Measurements from ENCODE around the gene BEND3. TPM values are rescaled to one million over a fixed set of nuclear protein-coding genes. Genes with fewer than 3 reads are reported as not detected.

Gene BEND3
- total and polyA plus RNA-seq, 10 of the 15 experiments (the other 5 are each of a cell fraction or from before 2014, with no cell fraction given), result 1.1 to 9.0 (median 3.6) TPM

DNA sequence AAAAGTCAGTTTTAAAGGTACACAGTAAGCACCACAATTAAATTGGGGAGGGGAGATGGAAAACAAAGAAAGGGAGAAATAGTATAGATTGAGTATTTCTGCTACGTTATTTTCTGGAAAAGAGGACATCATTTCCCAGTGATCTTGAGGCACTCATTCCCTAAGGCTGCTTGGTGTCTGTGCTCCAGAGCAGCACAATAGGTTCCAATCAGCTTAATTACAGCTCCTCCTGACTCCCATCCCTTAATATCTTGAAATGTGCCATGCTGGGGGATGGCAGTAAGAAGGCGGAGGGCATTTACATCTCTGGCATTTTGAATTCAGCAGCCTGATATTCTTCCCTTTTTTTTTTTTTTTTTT lies 39.5 kb upstream of the BEND3 start:
- Histone ChIP-seq H3K4me2 (ENCODE audit: control insufficient read depth, insufficient read depth) (no peak overlapping the region), H4K20me1 (ENCODE audit: control insufficient read depth, insufficient read depth) (no peaks in the 10 kb centered on the region), H3K79me2 (ENCODE audit: control insufficient read depth, insufficient read depth, low read length) (no peaks in the 10 kb centered on the region), H3K9ac (ENCODE audit: control insufficient read depth, insufficient read depth, low read length) (no peak overlapping the region), H3K27ac (ENCODE audit: control insufficient read depth, insufficient read depth) (no peak overlapping the region), H3K36me3 (ENCODE audit: control insufficient read depth in 2 of 2, insufficient read depth in 2 of 2, low read length in 1 of 2) (no peaks in the 10 kb centered on the region), H3K27me3 (replicated peaks in 1 of 2; ENCODE audit: control insufficient read depth in 2 of 2, insufficient read depth in 2 of 2, low read length in 1 of 2) (no peaks in the 10 kb centered on the region), H3K4me3 (no peak overlapping the region), H3K9me3 (replicated peaks; ENCODE audit: control insufficient read depth, insufficient read depth, low read length) (no peaks in the 10 kb centered on the region), H2AFZ (ENCODE audit: control insufficient read depth, low read depth, low read length) (no peak overlapping the region), H3K4me1 (ENCODE audit: control insufficient read depth, insufficient read depth, low read length) (0 out of 2 replicates have a peak, but pooled peaks cover 8% of the 10 kb centered on the region)
- ChIA-PET RAD21 (ENCODE audit: unreplicated experiment) (no interaction called here), POLR2A (no interaction called here), SMC1A (ENCODE audit: uncharacterized antibody, unreplicated experiment) (no interaction called here), CTCF (interaction anchor here (0.6 kb wide), 1 partner anchor 187 kb away, joined by 4 read pairs; no protein-coding TSS in a partner anchor)
- ATAC-seq (no peak), DNase-seq (ENCODE audit: low read depth, low spot score) (no peak), FAIRE-seq (no peak)
- in situ Hi-C loops (cut with MboI) (no loop called here), intact Hi-C loops (cut with micrococcal nuclease; ENCODE audit: unreplicated experiment) (no loop called here)
- WGBS (ENCODE audit: insufficient coverage, insufficient replicate concordance, low lambda C conversion rate, missing lambda C conversion rate), result 100% methylated on average over 2 of the region's 2 CpGs
- TF ChIP-seq CBX3 (IDR thresholded peaks at IDR 0.05; ENCODE audit: borderline replicate concordance, low read depth) (no peak), LARP7 (IDR thresholded peaks at IDR 0.05) (no peak), CHD4 (IDR thresholded peaks at IDR 0.05) (no peak), MYB (IDR thresholded peaks at IDR 0.05; ENCODE audit: borderline replicate concordance, low read depth, low read length) (no peak), SMC3 (IDR thresholded peaks at IDR 0.05; ENCODE audit: borderline replicate concordance, low read length) (no peak), ZNF207 (IDR thresholded peaks at IDR 0.05; ENCODE audit: borderline replicate concordance) (no peak)
- BruUV-seq (replicated peaks), result no TSS peak

DNA sequence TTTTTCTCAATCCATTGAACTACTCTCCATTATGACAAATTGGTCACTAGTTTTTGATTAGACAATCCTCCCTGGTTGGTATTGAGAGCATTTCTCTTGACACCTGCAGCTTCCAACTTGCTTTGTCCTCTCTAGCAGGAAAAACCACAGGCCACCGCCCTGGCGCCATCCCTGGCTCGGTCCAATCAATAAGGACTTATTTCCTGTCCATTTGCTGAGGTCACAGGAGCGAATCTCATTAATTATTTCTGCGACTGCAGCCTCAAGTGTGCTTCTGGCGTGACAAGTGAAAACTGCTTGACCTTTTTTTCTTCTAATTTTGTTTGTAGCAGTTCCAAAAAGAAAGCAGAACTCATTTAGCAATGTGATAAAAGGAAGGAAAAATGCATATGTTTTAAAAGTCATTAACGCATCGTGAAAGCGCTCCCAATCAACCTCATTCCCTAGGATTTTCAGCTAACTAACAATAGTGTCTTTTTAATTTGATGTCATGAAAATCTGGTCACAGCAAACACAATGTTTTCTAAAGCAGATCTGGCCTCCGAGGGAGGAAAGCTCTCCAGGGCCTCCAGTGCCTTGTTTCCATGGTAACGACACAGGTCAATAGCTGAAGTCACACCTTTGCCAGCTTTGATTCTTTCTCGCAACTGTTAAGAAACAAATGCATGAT lies 39.0 kb upstream of the BEND3 start:
- no peak for ATAC-seq
- Histone ChIP-seq H3K27ac (ENCODE audit: control insufficient read depth, insufficient read depth) (no peak overlapping the region), H3K4me2 (ENCODE audit: control insufficient read depth, insufficient read depth) (no peak overlapping the region), H3K9me3 (replicated peaks; ENCODE audit: control insufficient read depth, insufficient read depth, low read length) (no peaks in the 10 kb centered on the region), H2AFZ (ENCODE audit: control insufficient read depth, low read depth, low read length) (no peak overlapping the region), H3K9ac (ENCODE audit: control insufficient read depth, insufficient read depth, low read length) (no peak overlapping the region), H4K20me1 (ENCODE audit: control insufficient read depth, insufficient read depth) (no peaks in the 10 kb centered on the region), H3K4me1 (ENCODE audit: control insufficient read depth, insufficient read depth, low read length) (0 out of 2 replicates have a peak, but pooled peaks cover 8% of the 10 kb centered on the region), H3K79me2 (ENCODE audit: control insufficient read depth, insufficient read depth, low read length) (no peaks in the 10 kb centered on the region), H3K4me3 (no peak overlapping the region), H3K36me3 (ENCODE audit: control insufficient read depth in 2 of 2, insufficient read depth in 2 of 2, low read length in 1 of 2) (no peaks in the 10 kb centered on the region), H3K27me3 (replicated peaks in 1 of 2; ENCODE audit: control insufficient read depth in 2 of 2, insufficient read depth in 2 of 2, low read length in 1 of 2) (no peaks in the 10 kb centered on the region)
- RAD21 ChIA-PET (ENCODE audit: unreplicated experiment), result no interaction called here
- no peak for DNase-seq (ENCODE audit: low read depth, low spot score)
- no peak for FAIRE-seq
- POLR2A ChIA-PET, result no interaction called here
- in situ Hi-C loops (cut with MboI) (no loop called here), intact Hi-C loops (cut with micrococcal nuclease; ENCODE audit: unreplicated experiment) (no loop called here)
- 93% methylated on average over 12 of the region's 12 CpGs for WGBS (ENCODE audit: insufficient coverage, insufficient replicate concordance, low lambda C conversion rate, missing lambda C conversion rate)
- BruUV-seq (replicated peaks), result no TSS peak
- SMC1A ChIA-PET (ENCODE audit: uncharacterized antibody, unreplicated experiment), result no interaction called here
- CTCF ChIA-PET, result interaction anchor here (0.6 kb wide), 1 partner anchor 187 kb away, joined by 4 read pairs; no protein-coding TSS in a partner anchor
- TF ChIP-seq ZNF274 (IDR thresholded peaks at IDR 0.05; ENCODE audit: insufficient read depth, insufficient read length) (no peak), SIN3A (IDR thresholded peaks at IDR 0.05; ENCODE audit: low read depth, low read length) (no peak), PAX8 (IDR thresholded peaks at IDR 0.05) (no peak), CHD4 (IDR thresholded peaks at IDR 0.05) (no peak), TBL1XR1 (IDR thresholded peaks at IDR 0.05; ENCODE audit: low read depth, low read length) (no peak), BCL11A (IDR thresholded peaks at IDR 0.05; ENCODE audit: low read depth, low read length) (no peak), YY1 (IDR thresholded peaks at IDR 0.05; ENCODE audit: low read depth, low read length) (no peak), FOXK2 (IDR thresholded peaks at IDR 0.05) (no peak)
- TF ChIP-seq, protein P1, sequence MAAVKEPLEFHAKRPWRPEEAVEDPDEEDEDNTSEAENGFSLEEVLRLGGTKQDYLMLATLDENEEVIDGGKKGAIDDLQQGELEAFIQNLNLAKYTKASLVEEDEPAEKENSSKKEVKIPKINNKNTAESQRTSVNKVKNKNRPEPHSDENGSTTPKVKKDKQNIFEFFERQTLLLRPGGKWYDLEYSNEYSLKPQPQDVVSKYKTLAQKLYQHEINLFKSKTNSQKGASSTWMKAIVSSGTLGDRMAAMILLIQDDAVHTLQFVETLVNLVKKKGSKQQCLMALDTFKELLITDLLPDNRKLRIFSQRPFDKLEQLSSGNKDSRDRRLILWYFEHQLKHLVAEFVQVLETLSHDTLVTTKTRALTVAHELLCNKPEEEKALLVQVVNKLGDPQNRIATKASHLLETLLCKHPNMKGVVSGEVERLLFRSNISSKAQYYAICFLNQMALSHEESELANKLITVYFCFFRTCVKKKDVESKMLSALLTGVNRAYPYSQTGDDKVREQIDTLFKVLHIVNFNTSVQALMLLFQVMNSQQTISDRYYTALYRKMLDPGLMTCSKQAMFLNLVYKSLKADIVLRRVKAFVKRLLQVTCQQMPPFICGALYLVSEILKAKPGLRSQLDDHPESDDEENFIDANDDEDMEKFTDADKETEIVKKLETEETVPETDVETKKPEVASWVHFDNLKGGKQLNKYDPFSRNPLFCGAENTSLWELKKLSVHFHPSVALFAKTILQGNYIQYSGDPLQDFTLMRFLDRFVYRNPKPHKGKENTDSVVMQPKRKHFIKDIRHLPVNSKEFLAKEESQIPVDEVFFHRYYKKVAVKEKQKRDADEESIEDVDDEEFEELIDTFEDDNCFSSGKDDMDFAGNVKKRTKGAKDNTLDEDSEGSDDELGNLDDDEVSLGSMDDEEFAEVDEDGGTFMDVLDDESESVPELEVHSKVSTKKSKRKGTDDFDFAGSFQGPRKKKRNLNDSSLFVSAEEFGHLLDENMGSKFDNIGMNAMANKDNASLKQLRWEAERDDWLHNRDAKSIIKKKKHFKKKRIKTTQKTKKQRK (IDR thresholded peaks at IDR 0.05; ENCODE audit: low read depth, low read length), result no peak
- TF ChIP-seq, protein P2, sequence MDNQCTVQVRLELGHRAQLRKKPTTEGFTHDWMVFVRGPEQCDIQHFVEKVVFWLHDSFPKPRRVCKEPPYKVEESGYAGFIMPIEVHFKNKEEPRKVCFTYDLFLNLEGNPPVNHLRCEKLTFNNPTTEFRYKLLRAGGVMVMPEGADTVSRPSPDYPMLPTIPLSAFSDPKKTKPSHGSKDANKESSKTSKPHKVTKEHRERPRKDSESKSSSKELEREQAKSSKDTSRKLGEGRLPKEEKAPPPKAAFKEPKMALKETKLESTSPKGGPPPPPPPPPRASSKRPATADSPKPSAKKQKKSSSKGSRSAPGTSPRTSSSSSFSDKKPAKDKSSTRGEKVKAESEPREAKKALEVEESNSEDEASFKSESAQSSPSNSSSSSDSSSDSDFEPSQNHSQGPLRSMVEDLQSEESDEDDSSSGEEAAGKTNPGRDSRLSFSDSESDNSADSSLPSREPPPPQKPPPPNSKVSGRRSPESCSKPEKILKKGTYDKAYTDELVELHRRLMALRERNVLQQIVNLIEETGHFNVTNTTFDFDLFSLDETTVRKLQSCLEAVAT (IDR thresholded peaks at IDR 0.05), result no peak

Data from GM12878 (cell line).